ENCODE data around the gene MACROD2.
A peak's percentile ranks its signal among the peaks of the same experiment; 100 is the strongest.

Gene MACROD2

GRCh38 chr20:15643713-15644112 is 1648.4 kb downstream of the MACROD2 start:
- TF ChIP-seq CTCF (IDR thresholded peaks at IDR 0.05; ENCODE audit: low read depth, low read length) = peak; percentile 38
- no peak for DNase-seq (ENCODE audit: extremely low read depth, low read depth)

GRCh38 chr20:15645816-15646215 is 1650.5 kb downstream of the MACROD2 start:
- no peak for TF ChIP-seq CTCF (IDR thresholded peaks at IDR 0.05; ENCODE audit: low read depth, low read length)
- no peak for DNase-seq (ENCODE audit: extremely low read depth, low read depth)

- no peak for TF ChIP-seq CTCF (IDR thresholded peaks at IDR 0.05; ENCODE audit: low read depth, low read length)
- DNase-seq (ENCODE audit: extremely low read depth, low read depth) = no peak
These were observed 1658.3 kb downstream of the MACROD2 start for GRCh38 chr20:15653396-15654207.

GRCh38 chr20:15654208-15654649 is 1658.9 kb downstream of the MACROD2 start:
- peak; percentile 36 for TF ChIP-seq CTCF (IDR thresholded peaks at IDR 0.05; ENCODE audit: low read depth, low read length)
- DNase-seq (ENCODE audit: extremely low read depth, low read depth) = no peak

GRCh38 chr20:15655295-15655874 is 1660.1 kb downstream of the MACROD2 start:
- DNase-seq (ENCODE audit: extremely low read depth, low read depth) = no peak
- no peak for TF ChIP-seq CTCF (IDR thresholded peaks at IDR 0.05; ENCODE audit: low read depth, low read length)

- TF ChIP-seq CTCF (IDR thresholded peaks at IDR 0.05; ENCODE audit: low read depth, low read length) = no peak
- no peak for DNase-seq (ENCODE audit: extremely low read depth, low read depth)
These were observed 1660.8 kb downstream of the MACROD2 start for GRCh38 chr20:15656124-15656523.

GRCh38 chr20:15658295-15658694 is 1663.0 kb downstream of the MACROD2 start:
- TF ChIP-seq CTCF (IDR thresholded peaks at IDR 0.05; ENCODE audit: low read depth, low read length) = no peak
- DNase-seq (ENCODE audit: extremely low read depth, low read depth) = no peak

Measured in AG09319 (cell line).